ENCODE data around the gene TGM3. TPM values are rescaled to one million over a fixed set of nuclear protein-coding genes. Genes with fewer than 3 reads are reported as not detected.

Gene TGM3
- total RNA-seq, 1 donor = not detected

DNA sequence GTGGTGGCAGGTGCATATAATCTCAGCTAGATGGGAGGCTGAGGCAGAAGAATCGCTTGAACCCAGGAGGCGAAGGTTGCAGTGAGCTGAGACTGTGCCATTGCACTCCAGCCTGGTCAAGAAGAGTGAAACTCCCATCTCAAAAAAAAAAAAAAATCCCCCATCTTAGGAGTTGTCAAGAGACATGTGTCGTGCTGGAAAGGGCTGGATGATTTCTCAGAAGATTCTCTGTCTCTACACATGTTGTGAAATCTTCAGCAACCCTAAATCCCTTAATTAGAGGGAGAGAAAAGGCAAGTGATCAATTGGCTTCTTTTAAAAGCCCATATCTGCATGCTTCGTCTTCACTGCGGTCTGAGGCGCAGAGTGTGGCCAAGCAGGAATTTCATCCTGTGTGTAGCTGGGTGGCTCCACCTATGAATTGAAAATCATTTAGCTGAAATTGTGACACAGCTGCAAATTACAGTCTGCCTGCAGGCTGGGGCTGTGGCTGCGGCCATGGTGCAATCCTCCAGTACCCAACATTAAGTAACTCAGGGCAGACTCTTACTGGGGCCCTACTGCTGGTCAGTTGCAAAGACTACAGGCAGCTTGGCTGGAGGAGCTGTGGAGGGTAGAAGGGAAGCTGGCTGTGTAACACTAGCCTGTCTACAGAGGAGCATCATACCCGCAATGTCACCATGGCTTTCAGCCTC lies 3.2 kb upstream of the TGM3 start:
- no peak for DNase-seq (ENCODE audit: low read depth)
- H3K4me3 ChIP-seq (ENCODE audit: low read depth, low read length) = no peak overlapping the region
- TF ChIP-seq, protein P1, sequence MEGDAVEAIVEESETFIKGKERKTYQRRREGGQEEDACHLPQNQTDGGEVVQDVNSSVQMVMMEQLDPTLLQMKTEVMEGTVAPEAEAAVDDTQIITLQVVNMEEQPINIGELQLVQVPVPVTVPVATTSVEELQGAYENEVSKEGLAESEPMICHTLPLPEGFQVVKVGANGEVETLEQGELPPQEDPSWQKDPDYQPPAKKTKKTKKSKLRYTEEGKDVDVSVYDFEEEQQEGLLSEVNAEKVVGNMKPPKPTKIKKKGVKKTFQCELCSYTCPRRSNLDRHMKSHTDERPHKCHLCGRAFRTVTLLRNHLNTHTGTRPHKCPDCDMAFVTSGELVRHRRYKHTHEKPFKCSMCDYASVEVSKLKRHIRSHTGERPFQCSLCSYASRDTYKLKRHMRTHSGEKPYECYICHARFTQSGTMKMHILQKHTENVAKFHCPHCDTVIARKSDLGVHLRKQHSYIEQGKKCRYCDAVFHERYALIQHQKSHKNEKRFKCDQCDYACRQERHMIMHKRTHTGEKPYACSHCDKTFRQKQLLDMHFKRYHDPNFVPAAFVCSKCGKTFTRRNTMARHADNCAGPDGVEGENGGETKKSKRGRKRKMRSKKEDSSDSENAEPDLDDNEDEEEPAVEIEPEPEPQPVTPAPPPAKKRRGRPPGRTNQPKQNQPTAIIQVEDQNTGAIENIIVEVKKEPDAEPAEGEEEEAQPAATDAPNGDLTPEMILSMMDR (IDR thresholded peaks at IDR 0.05; ENCODE audit: insufficient read depth, low read length) = no peak

GRCh38 chr20:2293486-2293885 lies 2.3 kb upstream of the TGM3 start:
- no peak overlapping the region for H3K4me3 ChIP-seq (ENCODE audit: low read depth, low read length)
- TF ChIP-seq, protein P1 (IDR thresholded peaks at IDR 0.05; ENCODE audit: insufficient read depth, low read length) = no peak
- DNase-seq (ENCODE audit: low read depth) = no peak

GRCh38 chr20:2293971-2294370 lies 1.8 kb upstream of the TGM3 start:
- TF ChIP-seq, protein P1 (IDR thresholded peaks at IDR 0.05; ENCODE audit: insufficient read depth, low read length) = no peak
- no peak for DNase-seq (ENCODE audit: low read depth)
- no peak overlapping the region for H3K4me3 ChIP-seq (ENCODE audit: low read depth, low read length)

DNA sequence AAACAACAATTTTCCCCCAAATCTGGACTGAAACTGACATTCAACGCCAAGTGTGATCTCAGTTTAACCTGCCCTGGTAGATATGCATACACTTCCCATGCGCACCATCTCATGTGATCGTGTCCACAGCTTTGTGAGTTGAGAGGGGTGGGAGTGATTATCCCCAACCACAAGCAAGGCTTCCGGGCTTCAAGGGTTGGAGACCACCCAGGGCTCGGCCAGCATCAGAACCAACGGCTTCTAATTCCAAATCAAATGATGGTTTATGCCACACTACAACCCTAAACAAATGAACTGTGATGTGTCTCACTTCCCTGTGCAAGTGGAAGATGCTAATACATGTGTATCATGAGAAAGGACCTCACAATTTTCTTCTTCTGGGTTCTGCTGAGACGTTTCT lies 515 bp upstream of the TGM3 start:
- TF ChIP-seq, protein P1 (IDR thresholded peaks at IDR 0.05; ENCODE audit: insufficient read depth, low read length) = no peak
- DNase-seq (ENCODE audit: low read depth) = no peak
- H3K4me3 ChIP-seq (ENCODE audit: low read depth, low read length) = no peak overlapping the region

DNA sequence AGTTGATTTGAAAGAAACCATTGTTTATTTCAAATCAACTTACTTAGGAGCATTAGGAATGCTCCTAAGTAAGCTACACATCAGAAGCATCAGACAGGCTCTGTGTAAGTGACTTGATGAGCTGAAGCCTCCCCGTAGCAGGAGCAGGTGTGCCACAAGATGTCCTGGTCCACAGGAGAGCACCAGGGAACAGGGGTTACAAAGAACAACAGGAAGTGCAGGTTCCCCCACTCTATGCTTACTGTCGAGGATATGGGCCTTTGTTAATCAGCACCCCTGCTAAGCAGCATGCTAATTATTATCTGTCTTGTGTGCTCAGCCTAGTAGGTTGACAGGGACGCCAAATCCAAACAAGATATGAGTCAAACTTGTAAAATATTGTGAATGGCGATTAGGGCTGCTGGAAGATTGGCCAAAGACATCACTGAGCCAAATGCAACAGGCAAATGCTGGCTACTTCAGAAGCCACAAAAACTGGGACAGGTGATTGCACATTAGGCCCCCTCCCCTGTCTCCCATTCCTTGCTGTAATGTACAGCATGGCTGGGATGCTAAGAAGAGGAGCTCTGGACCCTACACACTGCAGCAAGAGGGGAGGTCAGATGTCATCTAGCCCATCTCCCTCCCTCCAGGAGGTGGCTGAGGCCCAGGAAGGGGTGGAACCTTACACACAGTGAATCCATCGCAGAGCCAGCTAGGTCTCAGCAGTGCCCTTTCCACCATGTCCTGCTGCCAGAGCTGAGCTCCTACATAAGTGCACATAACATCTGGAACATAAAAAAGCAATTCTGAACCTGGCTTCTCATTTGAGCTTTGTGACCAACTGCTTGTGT lies 939 bp downstream of the TGM3 start:
- TF ChIP-seq, protein P1 (IDR thresholded peaks at IDR 0.05; ENCODE audit: insufficient read depth, low read length) = no peak

DNA sequence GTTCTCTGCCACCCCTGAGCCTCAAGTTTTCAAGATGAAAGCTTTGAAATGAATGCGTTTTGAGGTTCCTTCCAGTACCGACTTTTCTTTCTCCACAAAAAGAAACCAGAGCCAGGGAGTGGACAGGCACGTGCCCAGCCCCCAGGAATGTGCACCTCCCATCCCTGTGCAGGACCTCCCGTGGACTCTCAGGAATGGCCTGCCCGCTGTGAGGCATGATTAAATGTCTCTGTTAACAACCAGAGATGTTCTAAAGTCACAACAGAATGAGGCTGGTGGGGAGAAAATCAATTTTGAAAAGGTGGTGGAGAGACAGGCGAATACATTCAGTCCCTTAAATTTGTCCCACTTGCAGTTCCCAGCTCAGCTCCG lies 1.5 kb downstream of the TGM3 start:
- no peak for DNase-seq (ENCODE audit: low read depth)
- H3K4me3 ChIP-seq (ENCODE audit: low read depth, low read length) = no peak overlapping the region
- TF ChIP-seq, protein P1 (IDR thresholded peaks at IDR 0.05; ENCODE audit: insufficient read depth, low read length) = no peak

More for the DNA sequence above, 939 bp downstream of the TGM3 start:
- DNase-seq (ENCODE audit: low read depth) = no peak
- H3K4me3 ChIP-seq (ENCODE audit: low read depth, low read length) = no peak overlapping the region

Measured in fibroblast of the aortic adventitia (primary cell).